Measurements from ENCODE around the gene WDR91.

GRCh38 chr7:135236727-135237126 lies 25.4 kb upstream of the WDR91 start:
- TF ChIP-seq POLR2AphosphoS5 (IDR thresholded peaks at IDR 0.05) (no peak), CTCF (IDR thresholded peaks at IDR 0.05) (no peak), EP300 (IDR thresholded peaks at IDR 0.05) (no peak)

All from gastroesophageal sphincter (tissue), 3 donors.